Aorta (tissue), 5 donors: Measurements from ENCODE around the gene CHD1L. TPM values are rescaled to one million over a fixed set of nuclear protein-coding genes. Genes with fewer than 3 reads are reported as not detected.

Experiments used
- ATAC-seq: fragments of 200-7000 bp; cut with Tn5 transposase; one replicate; pipeline ENCODE4 v1.9.1; 2022; ENCODE audit warnings: moderate library complexity; ENCODE audit not compliant: low FRiP score
- DNase-seq, 2 donors: peaks; one replicate each; pipeline ENCODE4 v3.0.0-alpha.2; 2020
- H3K27ac ChIP-seq, 2 donors: one replicate each; pipeline ENCODE4 v1.5.1; 2013; ENCODE audit warnings: low read length in 2 of 2, mild to moderate bottlenecking in 2 of 2, moderate library complexity in 2 of 2, control low read depth in 1 of 2, inconsistent platforms in 1 of 2, low read depth in 1 of 2
- H3K27me3 ChIP-seq, 2 donors: one replicate each; pipeline ENCODE4 v1.6.1; 2013; ENCODE audit warnings: control low read depth in 1 of 2, low read length in 1 of 2, mild to moderate bottlenecking in 1 of 2, moderate library complexity in 1 of 2; ENCODE audit not compliant: insufficient read depth in 2 of 2, control insufficient read depth in 1 of 2
- H3K36me3 ChIP-seq, 2 donors: one replicate each; pipeline ENCODE4 v1.6.1; 2013; ENCODE audit warnings: control low read depth in 1 of 2, low read length in 1 of 2, mild to moderate bottlenecking in 1 of 2; ENCODE audit not compliant: insufficient read depth in 2 of 2, control insufficient read depth in 1 of 2
- H3K4me1 ChIP-seq, 2 donors: one replicate each; pipeline ENCODE4 v1.6.1; 2013; ENCODE audit warnings: low read length in 2 of 2, control low read depth in 1 of 2, mild to moderate bottlenecking in 1 of 2, moderate library complexity in 1 of 2; ENCODE audit not compliant: insufficient read depth in 2 of 2, control insufficient read depth in 1 of 2
- H3K4me3 ChIP-seq, 2 donors: one replicate each; pipeline ENCODE4 v1.5.1; 2013; ENCODE audit warnings: low read length in 2 of 2, control low read depth in 1 of 2, mild to moderate bottlenecking in 1 of 2
- H3K9me3 ChIP-seq: one replicate; pipeline ENCODE4 v1.6.1; 2013; ENCODE audit warnings: mild to moderate bottlenecking, low read length; ENCODE audit not compliant: control insufficient read depth
- WGBS, 2 donors: extraction: QIAGEN DNeasy Blood & Tissue Kit; methylation state at CpG; one replicate each; pipeline ENCODE4 v1.1.7; 2013; 5-methylcytosine and 5-hydroxymethylcytosine counted together
- intact Hi-C, 2 donors: fragments of 100-400 bp; cut with DNase I; formaldehyde crosslinking; loops; one replicate each; pipeline versions ENCODE4 v1.14.2 to v1.15.0; 2022
- polyA plus RNA-seq, 2 donors: library from polyadenylated mRNA; stranded (reverse); fragments of 200-250 nt; gene quantifications; one replicate each; pipeline ENCODE4 v1.2.3, GENCODE V29; 2013
- total RNA-seq, 2 donors: library from RNA; stranded (reverse); fragmentation: NEBNext Ultra II Directional; extraction: Animal tissue kit (Norgen Biotek cat#: 25700); gene quantifications; one replicate each; pipeline ENCODE4 v1.2.1, GENCODE V29; 2021
- donor health status: healthy with polysubstance abuse.
- donor health status: Bipolar disorder and iron deficiency.
- donor health status: DM: no; HTN: no; CAD: no.
- donor health status: DM: no; HTN: no; CAD: no.
- donor health status: DM: yes; HTN: yes; CAD: no.

Gene CHD1L
- total and polyA plus RNA-seq, 4 donors, result 17.4 to 74.2 (median 41.4) TPM

- Histone ChIP-seq H3K4me1 (no peaks in the 10 kb centered on the region), H3K36me3 (peaks cover 0 to 2% of the 10 kb centered on the region in 2 donors), H3K9me3 (no peaks in the 10 kb centered on the region), H3K27ac (no peak overlapping the region), H3K27me3 (no peaks in the 10 kb centered on the region), H3K4me3 (no peak overlapping the region)
- intact Hi-C loops, result no loop called here
- 93% methylated on average over 3 of the region's 3 CpGs for WGBS, 2 donors
- DNase-seq (no peak), ATAC-seq (no peak)
Measured at GRCh38 chr1:147209825-147210821, 32.4 kb upstream of the CHD1L start.

- ATAC-seq (no peak), DNase-seq (no peak)
- Histone ChIP-seq H3K9me3 (no peaks in the 10 kb centered on the region), H3K4me1 (no peaks in the 10 kb centered on the region), H3K27ac (no peak overlapping the region), H3K27me3 (no peaks in the 10 kb centered on the region), H3K4me3 (no peak overlapping the region), H3K36me3 (peaks cover 0 to 2% of the 10 kb centered on the region in 2 donors)
- intact Hi-C loops, result no loop called here
- 79 to 80% methylated on average over 2 of the region's 2 CpGs for WGBS, 2 donors
Measured at GRCh38 chr1:147210987-147211386, 31.5 kb upstream of the CHD1L start.

GRCh38 chr1:147211577-147211976 is 30.9 kb upstream of the CHD1L start:
- 94 to 95% methylated on average over 2 of the region's 2 CpGs for WGBS, 2 donors
- Histone ChIP-seq H3K27me3 (no peaks in the 10 kb centered on the region), H3K36me3 (peaks cover 0 to 2% of the 10 kb centered on the region in 2 donors), H3K27ac (no peak overlapping the region), H3K9me3 (no peaks in the 10 kb centered on the region), H3K4me3 (no peak overlapping the region), H3K4me1 (no peaks in the 10 kb centered on the region)
- intact Hi-C loops, result no loop called here
- no peak for ATAC-seq
- no peak for DNase-seq

DNA sequence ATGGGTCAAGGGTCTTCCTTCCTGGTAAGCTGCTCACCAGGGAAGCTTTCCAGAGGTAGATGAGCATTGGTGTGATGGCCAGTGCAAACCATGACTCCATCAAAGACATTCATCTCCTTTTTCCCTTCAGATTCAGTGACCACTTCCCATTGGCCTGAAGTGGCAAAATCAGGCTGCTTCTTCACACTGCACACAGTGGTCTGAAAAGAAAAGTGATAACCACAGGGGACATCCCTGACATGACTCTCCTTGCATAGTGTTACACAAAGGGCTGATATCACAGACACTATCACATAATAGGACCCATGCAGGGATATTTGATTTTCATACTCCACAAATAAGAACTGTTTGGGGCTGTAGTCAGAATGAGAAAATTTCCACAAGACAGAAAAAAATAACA is 29.2 kb upstream of the CHD1L start:
- no peak for ATAC-seq

DNA sequence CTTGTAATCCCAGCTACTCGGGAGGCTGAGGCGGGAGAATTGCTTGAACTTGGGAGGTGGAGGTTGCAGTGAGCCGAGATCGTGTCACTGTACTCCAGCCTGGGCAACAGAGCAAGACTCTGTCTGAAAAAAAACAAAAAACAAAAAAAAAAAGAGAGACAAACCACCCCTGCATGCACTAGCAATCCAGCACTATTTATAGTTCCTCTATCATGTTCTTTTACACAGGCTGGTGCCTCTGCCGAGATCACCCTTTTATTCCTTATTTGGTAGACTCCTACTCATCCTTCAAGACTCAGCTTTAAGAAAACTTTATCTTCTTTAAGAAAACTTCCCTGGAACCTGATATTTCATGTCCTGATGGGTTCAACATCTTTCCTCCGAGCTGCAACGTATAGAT is 28.2 kb upstream of the CHD1L start:
- intact Hi-C loops, result no loop called here
- no peaks in the 10 kb centered on the region for H3K27me3 ChIP-seq
- 84 to 87% methylated on average over 7 of the region's 7 CpGs for WGBS, 2 donors
- no peaks in the 10 kb centered on the region for H3K4me1 ChIP-seq
- DNase-seq (no peak), ATAC-seq (no peak)
- no peak overlapping the region for H3K27ac ChIP-seq
- peaks cover 0 to 2% of the 10 kb centered on the region in 2 donors for H3K36me3 ChIP-seq
- no peaks in the 10 kb centered on the region for H3K9me3 ChIP-seq
- H3K4me3 ChIP-seq, result no peak overlapping the region

More for the DNA sequence above, 29.2 kb upstream of the CHD1L start:
- DNase-seq, result no peak
- Histone ChIP-seq H3K4me3 (no peak overlapping the region), H3K9me3 (no peaks in the 10 kb centered on the region), H3K27me3 (no peaks in the 10 kb centered on the region), H3K4me1 (no peaks in the 10 kb centered on the region), H3K27ac (no peak overlapping the region), H3K36me3 (peaks cover 0 to 2% of the 10 kb centered on the region in 2 donors)
- intact Hi-C loops, result no loop called here

- DNase-seq, result no peak
- Histone ChIP-seq H3K27ac (no peak overlapping the region), H3K36me3 (peaks cover 0 to 2% of the 10 kb centered on the region in 2 donors), H3K4me3 (no peak overlapping the region), H3K27me3 (no peaks in the 10 kb centered on the region), H3K4me1 (no peaks in the 10 kb centered on the region), H3K9me3 (no peaks in the 10 kb centered on the region)
- no peak for ATAC-seq
- intact Hi-C loops, result no loop called here
Measured at GRCh38 chr1:147214842-147215539, 27.5 kb upstream of the CHD1L start.

GRCh38 chr1:147215540-147215916 is 27.0 kb upstream of the CHD1L start:
- DNase-seq (no peak), ATAC-seq (no peak)
- no peak overlapping the region for H3K4me3 ChIP-seq
- H3K9me3 ChIP-seq, result no peaks in the 10 kb centered on the region
- H3K27ac ChIP-seq, result no peak overlapping the region
- 51 to 56% methylated on average over 2 of the region's 2 CpGs for WGBS, 2 donors
- no peaks in the 10 kb centered on the region for H3K27me3 ChIP-seq
- peaks cover 0 to 2% of the 10 kb centered on the region in 2 donors for H3K36me3 ChIP-seq
- no peaks in the 10 kb centered on the region for H3K4me1 ChIP-seq
- intact Hi-C loops, result no loop called here

GRCh38 chr1:147216124-147216523 is 26.4 kb upstream of the CHD1L start:
- Histone ChIP-seq H3K27me3 (no peaks in the 10 kb centered on the region), H3K4me3 (no peak overlapping the region), H3K4me1 (no peaks in the 10 kb centered on the region), H3K27ac (no peak overlapping the region), H3K36me3 (peaks cover 0 to 2% of the 10 kb centered on the region in 2 donors), H3K9me3 (no peaks in the 10 kb centered on the region)
- intact Hi-C loops, result no loop called here
- ATAC-seq, result no peak
- no peak for DNase-seq
- WGBS, 2 donors, result 77 to 90% methylated on average over 3 of the region's 3 CpGs
